Retina (tissue), 1 donor: ENCODE results near the gene SYNPO2.

Experiments
- DNase-seq: peaks from one replicate; pipeline ENCODE4 v3.0.0-alpha.2; 2016

The SYNPO2 gene

GRCh38 chr4:119082661-119083060 is 194.0 kb downstream of the SYNPO2 start:
- DNase-seq, result no peak

GRCh38 chr4:119084513-119084912 is 195.9 kb downstream of the SYNPO2 start:
- no peak for DNase-seq

- no peak for DNase-seq
Observed at GRCh38 chr4:119087121-119087520, 198.5 kb downstream of the SYNPO2 start.

- no peak for DNase-seq
Observed at GRCh38 chr4:119087656-119088055, 199.0 kb downstream of the SYNPO2 start.

GRCh38 chr4:119093042-119093827 is 204.6 kb downstream of the SYNPO2 start:
- no peak for DNase-seq

- no peak for DNase-seq
Observed at GRCh38 chr4:119097282-119097900, 208.7 kb downstream of the SYNPO2 start.

GRCh38 chr4:119098306-119098705 is 209.7 kb downstream of the SYNPO2 start:
- DNase-seq, result no peak

GRCh38 chr4:119099227-119099810 is 210.7 kb downstream of the SYNPO2 start:
- no peak for DNase-seq

GRCh38 chr4:119100655-119101054 is 212.0 kb downstream of the SYNPO2 start:
- no peak for DNase-seq

GRCh38 chr4:119103263-119103662 is 214.6 kb downstream of the SYNPO2 start:
- DNase-seq, result no peak

GRCh38 chr4:119104644-119105273 is 216.1 kb downstream of the SYNPO2 start:
- no peak for DNase-seq

- DNase-seq, result no peak
Observed at GRCh38 chr4:119105605-119106004, 217.0 kb downstream of the SYNPO2 start.

GRCh38 chr4:119106036-119107000 is 217.7 kb downstream of the SYNPO2 start:
- DNase-seq, result no peak

- DNase-seq, result no peak
Observed at GRCh38 chr4:119110121-119110520, 221.5 kb downstream of the SYNPO2 start.
